ENCODE results near the gene PKP1.

GRCh38 chr1:201261771-201262547 lies 21.3 kb upstream of the PKP1 start:
- TF ChIP-seq, protein P1, sequence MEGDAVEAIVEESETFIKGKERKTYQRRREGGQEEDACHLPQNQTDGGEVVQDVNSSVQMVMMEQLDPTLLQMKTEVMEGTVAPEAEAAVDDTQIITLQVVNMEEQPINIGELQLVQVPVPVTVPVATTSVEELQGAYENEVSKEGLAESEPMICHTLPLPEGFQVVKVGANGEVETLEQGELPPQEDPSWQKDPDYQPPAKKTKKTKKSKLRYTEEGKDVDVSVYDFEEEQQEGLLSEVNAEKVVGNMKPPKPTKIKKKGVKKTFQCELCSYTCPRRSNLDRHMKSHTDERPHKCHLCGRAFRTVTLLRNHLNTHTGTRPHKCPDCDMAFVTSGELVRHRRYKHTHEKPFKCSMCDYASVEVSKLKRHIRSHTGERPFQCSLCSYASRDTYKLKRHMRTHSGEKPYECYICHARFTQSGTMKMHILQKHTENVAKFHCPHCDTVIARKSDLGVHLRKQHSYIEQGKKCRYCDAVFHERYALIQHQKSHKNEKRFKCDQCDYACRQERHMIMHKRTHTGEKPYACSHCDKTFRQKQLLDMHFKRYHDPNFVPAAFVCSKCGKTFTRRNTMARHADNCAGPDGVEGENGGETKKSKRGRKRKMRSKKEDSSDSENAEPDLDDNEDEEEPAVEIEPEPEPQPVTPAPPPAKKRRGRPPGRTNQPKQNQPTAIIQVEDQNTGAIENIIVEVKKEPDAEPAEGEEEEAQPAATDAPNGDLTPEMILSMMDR (IDR thresholded peaks at IDR 0.05; ENCODE audit: low read depth, low read length, poor library complexity, severe bottlenecking): no peak
- no peak for TF ChIP-seq EZH2phosphoT487 (IDR thresholded peaks at IDR 0.05; ENCODE audit: borderline replicate concordance, low read length)

All from DOHH2 (cell line).